Stimulated activated CD8-positive, alpha-beta memory T cell treated with anti-CD3 and anti-CD28 coated beads, Interleukin-4, amount 100 ng/mL, for 24 hours (primary cell): ENCODE data around the gene ABHD17B.
"Not testable (repeated sequence)": the region's sequence is repeated elsewhere in the genome, so short reads cannot be mapped to it uniquely, and the experiment has no call there.

Experiments
- DNase-seq: peaks from one replicate; pipeline ENCODE4 v3.0.0-alpha.2; 2020; ENCODE audit warnings: low read depth

Gene ABHD17B

GRCh38 chr9:71911061-71911907 is at the start of gene ABHD17B, which contains the start of gene C9orf85:
Gene ABHD17B, minus strand, starts transcription at chr9:71911193. Its CDS starts 36,113 bp downstream, at chr9:71875080.
Gene C9orf85, plus strand, starts transcription at chr9:71911639. Its CDS starts 96 bp downstream, at chr9:71911735.
- peak; percentile 96 for DNase-seq

DNA sequence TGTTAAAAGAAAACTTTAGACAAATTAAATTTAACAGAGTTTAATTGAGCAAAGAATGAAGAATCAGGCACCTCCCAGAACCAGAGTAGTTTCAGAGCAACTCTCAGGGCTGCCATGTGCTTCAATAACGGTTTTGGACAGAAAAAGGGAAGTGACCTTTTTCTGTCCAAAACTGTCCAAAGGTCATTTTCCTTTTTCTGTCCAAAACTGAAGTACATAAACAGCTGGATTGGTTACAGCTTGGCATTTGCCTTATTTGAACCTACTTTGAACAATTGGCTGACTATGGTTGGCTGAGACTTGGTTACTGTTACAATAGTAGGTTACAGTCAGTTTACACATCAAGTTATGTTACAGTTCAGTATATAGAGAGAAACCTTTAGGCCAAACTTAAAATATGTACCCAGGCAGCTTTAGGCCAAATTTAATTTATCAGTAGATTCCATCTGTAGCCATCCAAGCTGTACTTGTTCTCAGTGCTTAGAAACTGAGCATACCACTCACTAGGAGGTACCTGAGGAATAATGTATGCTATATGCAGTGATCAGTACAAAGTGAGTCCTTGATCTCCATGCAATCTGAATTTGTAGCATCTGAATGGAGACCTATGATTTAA is 44.4 kb upstream of the ABHD17B start:
- no peak for DNase-seq

GRCh38 chr9:71954652-71955051 is 43.7 kb upstream of the ABHD17B start:
- DNase-seq: not testable (repeated sequence)

GRCh38 chr9:71944754-71945375 is 33.9 kb upstream of the ABHD17B start:
- DNase-seq: no peak

GRCh38 chr9:71941998-71942567 is 31.1 kb upstream of the ABHD17B start:
- no peak for DNase-seq

- DNase-seq: no peak
Measured at GRCh38 chr9:71941060-71941568, 30.1 kb upstream of the ABHD17B start.

DNA sequence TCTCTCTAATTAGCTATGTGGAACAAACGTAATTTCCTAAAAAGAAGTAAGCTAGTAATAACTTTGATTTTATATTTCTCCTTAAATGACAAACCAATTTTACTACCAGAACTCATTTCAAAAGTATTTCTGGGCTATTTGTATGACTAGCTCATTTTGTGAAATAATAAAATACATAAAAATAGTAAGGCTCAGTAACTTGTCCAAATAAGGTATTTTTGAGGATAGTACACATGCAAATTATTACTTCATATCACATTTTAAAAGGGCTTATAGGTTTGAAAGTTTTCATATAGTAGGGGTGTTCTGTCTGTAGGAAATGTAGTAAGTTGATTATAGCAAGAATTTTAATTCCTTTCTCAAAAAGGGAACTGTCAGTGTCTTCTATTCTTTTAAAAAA is 26.9 kb upstream of the ABHD17B start:
- no peak for DNase-seq

GRCh38 chr9:71937070-71937625 is 26.2 kb upstream of the ABHD17B start:
- no peak for DNase-seq

DNA sequence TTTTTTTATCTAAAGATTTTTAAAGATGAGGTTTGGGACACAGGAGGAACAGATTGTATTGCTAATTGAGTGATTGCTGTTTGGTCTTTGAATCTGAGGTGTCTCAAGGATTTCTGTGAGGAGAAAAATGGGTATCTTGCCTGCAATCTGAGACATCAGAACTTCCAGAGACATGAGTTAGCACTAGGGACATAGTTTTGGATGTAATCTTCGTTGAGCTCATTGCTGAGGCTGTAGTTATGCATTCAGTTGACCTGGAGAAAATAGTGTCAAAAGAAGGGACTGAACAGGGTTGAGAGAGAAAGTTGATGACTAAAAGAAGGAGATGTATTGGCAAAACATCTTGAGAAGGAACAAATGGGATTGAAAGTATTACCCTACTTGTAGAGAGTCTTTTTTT is 25.1 kb upstream of the ABHD17B start:
- no peak for DNase-seq

- no peak for DNase-seq
Measured at GRCh38 chr9:71931166-71931565, 20.2 kb upstream of the ABHD17B start.

DNA sequence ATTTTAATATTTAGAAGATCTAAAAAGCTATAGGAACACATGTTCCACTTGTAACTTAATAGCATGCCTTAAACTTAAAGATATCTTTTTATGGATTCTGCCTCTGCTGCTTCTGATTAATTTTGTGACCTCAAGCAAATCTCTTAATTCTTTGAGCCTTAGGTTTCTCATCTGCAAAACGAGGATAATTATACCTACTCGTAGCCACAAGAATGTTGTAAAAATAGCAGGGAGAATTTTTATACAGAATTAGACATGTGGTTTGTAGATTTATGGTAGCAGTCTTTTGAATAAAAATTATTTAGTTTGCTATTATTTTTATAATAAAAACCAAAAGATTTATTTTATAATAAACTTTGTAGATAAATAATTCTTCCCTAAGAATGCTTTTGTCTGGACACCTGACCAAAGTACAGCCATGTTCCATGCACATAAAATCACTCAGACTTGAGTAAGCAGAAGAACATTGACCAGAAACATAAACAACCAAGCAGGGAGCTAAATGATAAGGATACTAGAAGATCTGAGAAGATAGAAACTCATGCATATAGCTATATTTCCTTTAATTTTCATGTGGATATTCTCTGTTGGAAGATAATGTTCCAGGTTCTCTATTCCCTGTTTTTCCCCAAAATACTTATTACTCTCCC is 18.9 kb upstream of the ABHD17B start:
- no peak for DNase-seq

GRCh38 chr9:71929223-71929622 is 18.2 kb upstream of the ABHD17B start:
- no peak for DNase-seq

DNA sequence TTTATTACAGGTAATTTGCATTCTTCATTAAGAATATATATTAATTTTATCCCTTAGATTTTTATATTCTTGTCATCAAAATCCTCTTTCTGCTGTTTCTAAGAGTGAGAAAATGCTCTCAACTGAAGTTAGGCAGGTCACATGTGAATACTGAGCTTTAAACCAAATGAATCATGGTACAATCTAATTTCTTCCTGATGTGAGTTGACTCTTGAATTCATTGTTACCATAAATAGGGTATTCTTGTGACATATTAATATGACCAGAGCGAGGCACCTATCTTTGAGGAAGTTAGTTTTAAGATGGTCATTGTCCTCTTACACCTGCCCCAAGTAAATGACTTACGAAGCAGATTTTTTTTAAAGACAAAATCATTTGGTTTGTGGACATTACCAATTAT is 17.8 kb upstream of the ABHD17B start:
- DNase-seq: no peak

DNA sequence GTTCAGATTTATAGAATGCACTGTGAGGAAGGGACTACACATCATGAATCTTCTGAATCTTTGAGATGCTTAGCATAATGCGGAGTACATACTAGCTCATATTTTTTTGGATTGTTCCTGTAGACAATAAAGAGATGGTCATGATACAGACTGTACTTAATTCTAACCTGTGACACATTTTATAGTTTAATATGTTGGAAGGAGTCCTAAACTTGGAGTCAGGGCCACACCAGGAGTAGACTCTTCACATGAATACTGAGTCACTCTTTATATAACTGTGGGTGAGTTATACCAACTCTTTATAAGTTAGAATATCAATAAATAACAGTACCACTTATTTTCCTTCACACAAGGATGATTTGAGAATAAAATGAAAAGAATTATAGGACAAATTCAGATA is 17.4 kb upstream of the ABHD17B start:
- DNase-seq: no peak

- DNase-seq: no peak
Measured at GRCh38 chr9:71925834-71926233, 14.8 kb upstream of the ABHD17B start.

DNA sequence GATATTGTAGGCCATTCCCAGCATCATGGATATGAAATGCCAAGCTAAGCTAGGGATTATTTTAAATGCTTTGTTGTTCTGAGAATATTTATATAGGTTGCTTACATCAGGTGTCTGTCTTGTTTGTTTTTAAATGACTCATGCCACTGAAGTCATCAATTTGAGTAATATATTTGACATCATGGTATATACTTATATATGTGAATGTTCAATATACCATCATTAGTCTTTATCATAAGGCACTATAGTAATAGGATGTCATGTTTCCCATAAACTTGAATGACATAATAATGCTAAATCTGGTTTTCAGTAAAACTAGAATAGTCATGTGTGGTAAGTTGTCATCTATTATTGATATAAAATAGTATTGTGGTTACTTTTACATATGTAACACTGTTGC is 13.6 kb upstream of the ABHD17B start:
- DNase-seq: no peak

DNA sequence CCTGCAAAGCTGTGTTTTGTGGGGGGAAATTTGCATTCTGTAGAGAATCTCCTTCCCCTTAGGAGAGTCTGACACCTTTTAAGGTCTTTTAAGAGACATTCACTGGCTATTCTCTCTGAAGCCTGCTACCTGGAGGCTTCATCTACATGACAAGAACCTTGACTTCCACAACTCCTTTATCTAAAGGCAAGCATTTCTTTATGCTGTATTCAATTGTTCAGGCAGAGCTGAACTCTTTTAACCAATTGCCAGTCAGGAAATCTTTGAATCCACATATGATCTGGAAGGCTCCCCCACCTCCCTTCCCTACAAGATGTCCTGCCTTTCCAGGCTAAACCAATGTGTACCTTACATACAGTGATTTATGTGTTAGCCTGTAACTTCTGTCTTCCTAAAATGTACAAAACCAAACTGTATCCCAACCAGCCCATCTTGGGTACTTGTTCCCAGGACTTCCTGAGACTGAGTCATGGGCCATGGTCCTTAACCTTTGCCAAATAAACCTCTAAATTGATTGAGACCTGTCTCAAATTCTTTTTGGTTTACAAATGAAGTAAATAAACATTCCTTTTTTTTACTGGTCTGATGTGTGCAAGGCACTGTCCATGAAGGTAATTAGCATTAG is 10.3 kb upstream of the ABHD17B start:
- DNase-seq: no peak

DNA sequence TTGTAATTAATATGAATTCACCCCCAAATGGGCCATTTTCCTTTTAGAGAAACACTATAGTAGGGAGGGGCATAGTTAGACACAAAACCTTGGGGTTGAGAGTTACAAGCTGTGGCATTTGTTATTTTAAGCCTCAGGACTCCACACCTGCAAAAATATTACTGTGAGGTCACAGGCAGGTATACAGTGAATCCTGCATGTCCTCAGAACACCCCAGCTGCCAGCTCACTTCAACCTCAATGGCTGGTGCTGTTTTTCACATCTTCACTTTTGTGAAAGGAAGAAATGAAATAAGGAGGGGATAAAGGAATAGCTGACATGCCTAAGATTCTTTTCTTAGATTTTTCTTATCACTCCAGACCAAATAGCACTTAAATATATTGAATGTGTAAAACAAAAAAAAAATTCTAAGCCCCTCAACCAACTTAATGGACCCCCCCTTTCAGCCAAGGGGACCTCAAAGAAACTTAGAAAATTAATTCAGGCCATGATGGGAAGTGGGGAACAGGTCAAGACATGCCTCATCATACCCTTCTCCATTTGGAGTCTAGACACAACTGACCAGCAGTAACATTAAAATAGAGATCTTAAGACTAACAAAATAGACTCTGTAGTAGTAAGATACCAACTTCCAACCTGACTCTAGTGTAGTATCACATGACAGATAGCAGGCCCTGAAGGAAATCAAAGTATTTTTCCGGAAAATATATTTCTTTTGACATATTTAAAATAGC is 9.6 kb upstream of the ABHD17B start:
- DNase-seq: no peak

- no peak for DNase-seq
Measured at GRCh38 chr9:71918419-71918818, 7.4 kb upstream of the ABHD17B start.

DNA sequence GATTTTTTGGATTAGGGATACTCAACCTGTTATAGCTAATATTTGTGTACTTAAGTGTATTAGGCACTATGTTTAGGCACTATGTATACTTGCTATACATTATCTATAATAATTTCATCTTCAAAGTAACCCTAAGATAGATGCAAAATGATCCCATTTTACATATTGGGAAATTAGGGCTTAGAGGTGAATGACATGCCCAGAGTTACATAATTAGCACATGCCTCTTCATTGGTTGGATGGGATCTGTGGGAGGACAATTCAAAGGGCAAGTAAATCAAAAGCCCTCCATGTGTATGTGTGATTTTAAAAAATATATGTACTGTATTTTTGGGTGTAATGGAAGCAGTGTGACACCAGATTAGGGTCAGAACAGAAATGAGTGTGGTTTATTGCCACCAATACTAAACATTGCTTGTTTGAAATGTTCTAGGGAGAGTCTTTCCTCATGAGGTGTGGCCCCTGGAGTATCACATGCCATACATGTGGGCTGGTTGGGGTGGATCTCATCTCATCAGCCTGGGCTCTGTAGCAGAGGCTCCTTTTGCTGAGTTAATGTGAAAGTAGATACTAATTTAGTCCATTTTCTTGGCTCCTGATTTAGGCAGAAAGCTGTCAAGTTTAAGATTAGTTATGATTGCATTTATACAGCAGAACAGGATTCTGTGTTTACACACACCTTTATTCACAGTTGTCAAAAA is 6.0 kb upstream of the ABHD17B start:
- DNase-seq: no peak
